ENCODE results near the gene DEK. TPM values are rescaled to one million over a fixed set of nuclear protein-coding genes. Genes with fewer than 3 reads are reported as not detected.

The DEK gene
- polyA plus RNA-seq, 1 of the 3 experiments (the other 2 are of a cell fraction) = 34.2 TPM

- Histone ChIP-seq H4K20me1 (ENCODE audit: insufficient read depth) (no peaks in the 10 kb centered on the region), H3K9me2 (no peaks in the 10 kb centered on the region), H3K79me2 (ENCODE audit: insufficient read depth) (peaks cover 88% of the 10 kb centered on the region), H3K27me3 (ENCODE audit: insufficient read depth) (no peaks in the 10 kb centered on the region), H3K9ac (no peak overlapping the region), H3K4me3 (ENCODE audit: low read depth in 2 of 2, low read length in 1 of 2) (no peak overlapping the region), H3K4me1 (ENCODE audit: control insufficient read depth in 1 of 2, insufficient read depth in 2 of 2, low read depth in 1 of 2, low read length in 1 of 2) (no peaks in the 10 kb centered on the region), H3K9me3 (no peaks in the 10 kb centered on the region), H2AFZ (ENCODE audit: low read depth) (no peak overlapping the region), H3F3A (replicated peaks; ENCODE audit: insufficient read depth) (peaks cover 24% of the 10 kb centered on the region), H3K4me2 (no peak overlapping the region), H3K27ac (ENCODE audit: low read depth in 2 of 2, low read length in 1 of 2) (peak overlapping the region in 1 of 2 experiments; percentile 63; a peak in 1 of 4 replicates), H3K36me3 (replicated peaks in 1 of 2; ENCODE audit: control insufficient read depth in 1 of 2, insufficient read depth in 2 of 2, low read length in 1 of 2) (peaks cover 64 to 67% of the 10 kb centered on the region in 2 experiments)
- WGBS (ENCODE audit: low lambda C conversion rate) = 96% methylated on average over 3 of the region's 3 CpGs
- POLR2A ChIA-PET = no interaction called here
- TF ChIP-seq FOXJ3 (CRISPR knock-in tag; IDR thresholded peaks at IDR 0.05) (no peak), REST (IDR thresholded peaks at IDR 0.05; ENCODE audit: low read depth, low read length) (no peak), JUND (IDR thresholded peaks at IDR 0.05) (no peak), NFIC (IDR thresholded peaks at IDR 0.05; ENCODE audit: borderline replicate concordance) (no peak), RCOR1 (IDR thresholded peaks at IDR 0.05; ENCODE audit: low read length) (no peak)
- CTCF ChIA-PET = no interaction called here
- DNase-seq = no peak
Observed at GRCh38 chr6:18243302-18243893, 20.9 kb downstream of the DEK start.

- no peak overlapping the region for H3K4me3 ChIP-seq (ENCODE audit: low read depth in 2 of 2, low read length in 1 of 2)
- no peaks in the 10 kb centered on the region for H3K9me2 ChIP-seq
- no peak overlapping the region for H3K9ac ChIP-seq
- CTCF ChIA-PET = interaction anchor here (0.9 to 1.0 kb wide), 2 partner anchors 21 to 81 kb away, joined by 3 to 4 read pairs; no protein-coding TSS in a partner anchor
- H3K27me3 ChIP-seq (ENCODE audit: insufficient read depth) = no peaks in the 10 kb centered on the region
- POLR2A ChIA-PET = no interaction called here
- DNase-seq = no peak
- WGBS (ENCODE audit: low lambda C conversion rate) = 77% methylated on average over 11 of the region's 11 CpGs
- TF ChIP-seq YY1 (IDR thresholded peaks at IDR 0.05; ENCODE audit: low read depth) (peak; percentile 84; the same call in 1 of the 2 replicates), NFIC (IDR thresholded peaks at IDR 0.05; ENCODE audit: borderline replicate concordance) (peak; percentile 20; the same call in 1 of the 2 replicates), MAX (IDR thresholded peaks at IDR 0.05; ENCODE audit: low read depth) (peak; percentile 76), ELF1 (IDR thresholded peaks at IDR 0.05) (no peak), USF2 (IDR thresholded peaks at IDR 0.05; ENCODE audit: borderline replicate concordance, low read depth, low read length) (no peak), FOSL2 (IDR thresholded peaks at IDR 0.05; ENCODE audit: borderline replicate concordance, low read depth) (peak; percentile 64; the same call in 1 of the 2 replicates), JUND (IDR thresholded peaks at IDR 0.05) (peak; percentile 71), MEF2A (IDR thresholded peaks at IDR 0.05; ENCODE audit: borderline replicate concordance, low read depth) (no peak), PBX3 (IDR thresholded peaks at IDR 0.05) (peak; percentile 69), EZH2phosphoT487 (IDR thresholded peaks at IDR 0.05; ENCODE audit: borderline replicate concordance, low read depth) (no peak), TCF12 (IDR thresholded peaks at IDR 0.05) (peak; percentile 44; the same call in 1 of the 2 replicates), GATA2 (CRISPR knock-in tag; IDR thresholded peaks at IDR 0.05) (no peak)
- H3F3A ChIP-seq (replicated peaks; ENCODE audit: insufficient read depth) = peaks cover 28% of the 10 kb centered on the region
- no peaks in the 10 kb centered on the region for H3K9me3 ChIP-seq
- H3K27ac ChIP-seq (ENCODE audit: low read depth in 2 of 2, low read length in 1 of 2) = peak overlapping the region in 1 of 2 experiments; percentile 63; a peak in 2 of 4 replicates
- H3K79me2 ChIP-seq (ENCODE audit: insufficient read depth) = peaks cover 82% of the 10 kb centered on the region
- no peaks in the 10 kb centered on the region for H4K20me1 ChIP-seq (ENCODE audit: insufficient read depth)
- H2AFZ ChIP-seq (ENCODE audit: low read depth) = no peak overlapping the region
- no peaks in the 10 kb centered on the region for H3K4me1 ChIP-seq (ENCODE audit: control insufficient read depth in 1 of 2, insufficient read depth in 2 of 2, low read depth in 1 of 2, low read length in 1 of 2)
- no peak overlapping the region for H3K4me2 ChIP-seq
- peaks cover 59 to 61% of the 10 kb centered on the region in 2 experiments for H3K36me3 ChIP-seq (replicated peaks in 1 of 2; ENCODE audit: control insufficient read depth in 1 of 2, insufficient read depth in 2 of 2, low read length in 1 of 2)
Observed at GRCh38 chr6:18242062-18242851, 22.1 kb downstream of the DEK start.

Measured in SK-N-SH (cell line).